Measurements from ENCODE around the gene LIG3.

GRCh38 chr17:35021520-35022380 lies 41.4 kb downstream of the LIG3 start:
- TF ChIP-seq CTCF (IDR thresholded peaks at IDR 0.05) (no peak), NRF1 (IDR thresholded peaks at IDR 0.05; ENCODE audit: low read depth, low read length) (no peak), MXI1 (IDR thresholded peaks at IDR 0.05; ENCODE audit: low read depth, low read length) (no peak)

Measured in SK-N-SH (cell line).